ENCODE data around the gene AMER3. TPM values are rescaled to one million over a fixed set of nuclear protein-coding genes. Genes with fewer than 3 reads are reported as not detected.

The AMER3 gene
- total RNA-seq, 1 experiment from 2014 or later, result 0.79 TPM

GRCh38 chr2:130749641-130750040 lies 5.7 kb upstream of the AMER3 start:
- intact Hi-C loops (cut with micrococcal nuclease; ENCODE audit: unreplicated experiment), result no loop called here
- TF ChIP-seq CTCF (IDR thresholded peaks at IDR 0.05; ENCODE audit: insufficient read depth in 1 of 2, low read depth in 1 of 2, low read length in 1 of 2, severe bottlenecking in 1 of 2, unreplicated experiment in 1 of 2), result no peak
- BruUV-seq (replicated peaks), result no TSS peak
- H3K4me1 ChIP-seq, result peaks cover 8% of the 10 kb centered on the region
- no peak overlapping the region for H3K27ac Mint-ChIP-seq (ENCODE audit: unreplicated experiment)
- no peaks in the 10 kb centered on the region for H3K9me3 Mint-ChIP-seq (ENCODE audit: unreplicated experiment)
- peaks cover 3% of the 10 kb centered on the region for H3K36me3 Mint-ChIP-seq (ENCODE audit: insufficient read depth, unreplicated experiment)
- peaks cover 7% of the 10 kb centered on the region for H3K27me3 Mint-ChIP-seq (ENCODE audit: insufficient read depth, unreplicated experiment)
- peaks cover 8% of the 10 kb centered on the region for H3K4me1 Mint-ChIP-seq (ENCODE audit: low read depth, unreplicated experiment)
- no peaks in the 10 kb centered on the region for H3K9me3 ChIP-seq
- ChIA-PET POLR2A (no interaction called here), CTCF (no interaction called here)
- H3K36me3 ChIP-seq (ENCODE audit: control insufficient read depth, insufficient read depth, low read length), result no peaks in the 10 kb centered on the region
- DNase-seq, result no peak
- H3K27me3 ChIP-seq (replicated peaks; ENCODE audit: control insufficient read depth, insufficient read depth, low read length), result no peaks in the 10 kb centered on the region
- H3K4me3 Mint-ChIP-seq (ENCODE audit: unreplicated experiment), result no peak overlapping the region
- no peak overlapping the region for H3K4me3 ChIP-seq (ENCODE audit: low read depth, low read length)

DNA sequence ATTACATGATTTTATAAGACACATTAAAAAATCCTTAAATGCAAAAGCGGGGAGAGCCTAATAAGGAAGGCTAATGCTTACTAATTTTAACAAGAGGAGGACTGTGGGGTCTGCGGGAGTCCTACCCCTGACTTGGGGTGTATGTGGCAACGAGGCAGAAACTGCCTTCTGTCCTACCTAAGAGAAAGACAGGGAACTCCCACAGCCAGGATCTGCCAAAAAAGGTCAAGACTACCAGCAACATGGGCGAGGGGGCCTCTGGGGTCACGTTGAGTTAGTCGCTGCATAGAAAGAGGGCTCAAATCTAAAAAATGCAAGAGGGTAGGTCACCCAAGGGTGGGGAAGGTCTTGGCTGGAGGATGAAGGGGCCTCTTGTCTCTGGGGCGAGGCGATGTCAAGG lies 529 bp upstream of the AMER3 start:
- intact Hi-C loops (cut with micrococcal nuclease; ENCODE audit: unreplicated experiment), result loop anchor here (1.0 kb wide), 1 partner anchor 11 kb away; no protein-coding TSS in a partner anchor

DNA sequence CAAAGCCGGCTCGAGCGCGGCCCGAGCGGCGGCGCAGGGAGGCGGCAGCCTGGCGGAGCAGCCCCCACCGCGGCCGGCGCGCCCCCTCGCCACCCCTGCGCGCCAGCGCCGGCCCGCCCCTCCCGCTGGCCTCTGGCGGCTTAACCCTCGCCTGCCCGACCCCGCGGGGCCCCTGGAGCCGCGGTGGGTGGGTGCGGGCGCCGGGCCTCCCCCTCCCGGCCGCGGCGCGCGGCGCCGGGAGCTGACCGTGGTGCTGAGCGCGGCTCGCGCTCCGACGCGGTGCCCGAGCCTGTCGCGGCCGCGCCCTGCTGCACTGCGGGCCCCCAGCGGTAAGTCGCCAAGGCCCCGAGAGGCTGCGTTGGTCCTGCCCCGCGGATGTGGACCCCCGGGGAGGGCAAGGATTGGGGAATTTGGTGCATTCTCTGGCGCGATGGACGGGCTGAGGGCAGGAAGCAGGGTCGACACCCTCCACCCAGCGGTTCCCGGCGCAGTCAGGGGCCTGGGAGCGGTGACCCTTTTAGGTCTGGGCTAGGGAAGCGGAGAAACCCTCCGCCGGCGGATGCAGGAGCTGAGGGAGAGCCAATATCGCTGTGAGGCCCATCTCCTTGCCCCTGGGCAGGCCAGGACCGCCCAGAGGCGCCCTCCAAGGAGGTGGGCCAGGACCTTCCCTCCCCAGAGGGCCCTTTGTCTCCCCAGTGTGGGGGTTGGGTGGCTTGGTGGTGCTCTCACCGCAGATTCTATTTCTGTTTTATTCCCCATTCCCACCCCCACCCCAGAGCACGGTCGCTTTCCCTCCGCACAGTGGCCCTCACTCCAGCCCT lies 923 bp downstream of the AMER3 start:
- Histone ChIP-seq H3K36me3 (ENCODE audit: control insufficient read depth, insufficient read depth, low read length) (no peaks in the 10 kb centered on the region), H3K4me3 (ENCODE audit: low read depth, low read length) (peak overlapping the region; percentile 82), H3K4me1 (no peaks in the 10 kb centered on the region), H3K9me3 (no peaks in the 10 kb centered on the region), H3K27me3 (replicated peaks; ENCODE audit: control insufficient read depth, insufficient read depth, low read length) (no peaks in the 10 kb centered on the region)
- DNase-seq, result peak in 1 of 2 experiments; percentile 82
- Mint-ChIP-seq H3K27me3 (ENCODE audit: insufficient read depth, unreplicated experiment) (peaks cover 23% of the 10 kb centered on the region), H3K4me1 (ENCODE audit: low read depth, unreplicated experiment) (no peaks in the 10 kb centered on the region), H3K27ac (ENCODE audit: unreplicated experiment) (no peak overlapping the region), H3K9me3 (ENCODE audit: unreplicated experiment) (no peaks in the 10 kb centered on the region), H3K4me3 (ENCODE audit: unreplicated experiment) (peak overlapping the region; percentile 79), H3K36me3 (ENCODE audit: insufficient read depth, unreplicated experiment) (no peaks in the 10 kb centered on the region)
- TF ChIP-seq CTCF (IDR thresholded peaks at IDR 0.05; ENCODE audit: insufficient read depth in 1 of 2, low read depth in 1 of 2, low read length in 1 of 2, severe bottlenecking in 1 of 2, unreplicated experiment in 1 of 2), result peak in 1 of 2 experiments; percentile 12
- no TSS peak for BruUV-seq (replicated peaks)
- POLR2A ChIA-PET, result interaction anchor here (0.5 to 0.6 kb wide), 3 partner anchors 9 to 22 kb away, joined by 5 to 11 read pairs (median 6); no protein-coding TSS in a partner anchor
- CTCF ChIA-PET, result interaction anchor here (0.6 kb wide), 3 partner anchors 12 to 383 kb away, joined by 4 to 5 read pairs (median 4); no protein-coding TSS in a partner anchor
- intact Hi-C loops (cut with micrococcal nuclease; ENCODE audit: unreplicated experiment), result loop anchor here (1.0 kb wide), 1 partner anchor 29 kb away; no protein-coding TSS in a partner anchor

More for the DNA sequence above, 529 bp upstream of the AMER3 start:
- peak overlapping the region; percentile 82 for H3K4me3 ChIP-seq (ENCODE audit: low read depth, low read length)
- Mint-ChIP-seq H3K4me1 (ENCODE audit: low read depth, unreplicated experiment) (no peaks in the 10 kb centered on the region), H3K4me3 (ENCODE audit: unreplicated experiment) (peak overlapping the region; percentile 79), H3K27ac (ENCODE audit: unreplicated experiment) (no peak overlapping the region), H3K9me3 (ENCODE audit: unreplicated experiment) (no peaks in the 10 kb centered on the region), H3K36me3 (ENCODE audit: insufficient read depth, unreplicated experiment) (no peaks in the 10 kb centered on the region), H3K27me3 (ENCODE audit: insufficient read depth, unreplicated experiment) (peaks cover 18% of the 10 kb centered on the region)
- H3K27me3 ChIP-seq (replicated peaks; ENCODE audit: control insufficient read depth, insufficient read depth, low read length), result no peaks in the 10 kb centered on the region
- TF ChIP-seq CTCF (IDR thresholded peaks at IDR 0.05; ENCODE audit: insufficient read depth in 1 of 2, low read depth in 1 of 2, low read length in 1 of 2, severe bottlenecking in 1 of 2, unreplicated experiment in 1 of 2), result no peak
- DNase-seq, result no peak
- H3K36me3 ChIP-seq (ENCODE audit: control insufficient read depth, insufficient read depth, low read length), result no peaks in the 10 kb centered on the region
- CTCF ChIA-PET, result no interaction called here
- no peaks in the 10 kb centered on the region for H3K9me3 ChIP-seq
- H3K4me1 ChIP-seq, result no peaks in the 10 kb centered on the region
- POLR2A ChIA-PET, result no interaction called here
- BruUV-seq (replicated peaks), result no TSS peak

Measured in Caco-2 (cell line).